RWPE2 (cell line): ENCODE measurements around the gene STARD13.

Source experiments
- ATAC-seq: fragments of 200-7000 bp; cut with Tn5 transposase; 3 replicates; pipeline ENCODE4 v1.9.1; 2021; ENCODE audit warnings: low read depth
- DNase-seq: peaks from one replicate; pipeline ENCODE4 v3.0.0-alpha.2; 2020; ENCODE audit warnings: low spot score
- H3K27ac ChIP-seq: fragments of 450-650 bp; 2 replicates; pipeline ENCODE4 v1.5.1; 2017; ENCODE audit warnings: mild to moderate bottlenecking; ENCODE audit not compliant: poor library complexity, severe bottlenecking
- H3K27me3 ChIP-seq: fragments of 250-450 bp; sonication (Bioruptor Pico); 2 replicates; pipeline ENCODE4 v1.5.1; 2021; ENCODE audit warnings: mild to moderate bottlenecking, moderate library complexity; ENCODE audit not compliant: insufficient read depth, poor library complexity, severe bottlenecking
- H3K36me3 ChIP-seq: fragments of 250-450 bp; sonication (Bioruptor Pico); 2 replicates; pipeline ENCODE4 v1.5.1; 2020; ENCODE audit warnings: low read depth, mild to moderate bottlenecking, moderate library complexity
- H3K4me1 ChIP-seq: fragments of 250-450 bp; sonication (Bioruptor Pico); 2 replicates; pipeline ENCODE4 v1.5.1; 2021; ENCODE audit warnings: mild to moderate bottlenecking, moderate library complexity; ENCODE audit not compliant: insufficient read depth, poor library complexity, severe bottlenecking
- H3K4me3 ChIP-seq: fragments of 250-450 bp; sonication (Bioruptor Pico); 2 replicates; pipeline ENCODE4 v1.5.1; 2021; ENCODE audit warnings: mild to moderate bottlenecking, moderate library complexity; ENCODE audit not compliant: severe bottlenecking
- H3K9me3 ChIP-seq: fragments of 250-450 bp; sonication (Bioruptor Pico); 2 replicates; pipeline ENCODE4 v1.5.1; 2021; ENCODE audit warnings: mild to moderate bottlenecking, moderate library complexity; ENCODE audit not compliant: severe bottlenecking
- TF ChIP-seq, protein P1 (sequence below): fragments of 450-650 bp; IDR thresholded peaks from one replicate; pipeline ENCODE4 v1.5.1; 2017; ENCODE audit warnings: mild to moderate bottlenecking, moderate library complexity; ENCODE audit not compliant: poor library complexity, severe bottlenecking

The STARD13 gene

DNA sequence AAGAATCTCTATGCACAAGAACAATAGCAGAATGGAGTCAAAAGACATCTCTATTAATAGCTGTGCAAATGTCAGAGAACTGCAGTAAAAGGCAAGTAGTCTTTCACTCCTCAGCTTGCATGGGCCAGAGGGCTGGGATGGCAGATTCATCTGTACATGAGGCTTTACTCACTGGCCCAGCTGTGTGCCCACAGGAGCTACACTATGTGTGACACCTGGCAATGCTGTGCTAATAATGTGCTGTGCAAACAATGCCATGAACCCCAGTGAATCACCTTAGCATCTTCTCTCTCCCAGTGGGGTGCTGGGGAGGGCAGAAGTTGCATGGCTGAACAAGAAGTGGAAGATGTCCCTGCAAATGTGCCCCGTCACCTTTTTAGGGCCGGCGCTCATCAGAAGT is 196.2 kb downstream of the STARD13 start:
- TF ChIP-seq, protein P1, sequence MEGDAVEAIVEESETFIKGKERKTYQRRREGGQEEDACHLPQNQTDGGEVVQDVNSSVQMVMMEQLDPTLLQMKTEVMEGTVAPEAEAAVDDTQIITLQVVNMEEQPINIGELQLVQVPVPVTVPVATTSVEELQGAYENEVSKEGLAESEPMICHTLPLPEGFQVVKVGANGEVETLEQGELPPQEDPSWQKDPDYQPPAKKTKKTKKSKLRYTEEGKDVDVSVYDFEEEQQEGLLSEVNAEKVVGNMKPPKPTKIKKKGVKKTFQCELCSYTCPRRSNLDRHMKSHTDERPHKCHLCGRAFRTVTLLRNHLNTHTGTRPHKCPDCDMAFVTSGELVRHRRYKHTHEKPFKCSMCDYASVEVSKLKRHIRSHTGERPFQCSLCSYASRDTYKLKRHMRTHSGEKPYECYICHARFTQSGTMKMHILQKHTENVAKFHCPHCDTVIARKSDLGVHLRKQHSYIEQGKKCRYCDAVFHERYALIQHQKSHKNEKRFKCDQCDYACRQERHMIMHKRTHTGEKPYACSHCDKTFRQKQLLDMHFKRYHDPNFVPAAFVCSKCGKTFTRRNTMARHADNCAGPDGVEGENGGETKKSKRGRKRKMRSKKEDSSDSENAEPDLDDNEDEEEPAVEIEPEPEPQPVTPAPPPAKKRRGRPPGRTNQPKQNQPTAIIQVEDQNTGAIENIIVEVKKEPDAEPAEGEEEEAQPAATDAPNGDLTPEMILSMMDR: no peak
- ATAC-seq: no peak
- H3K27ac ChIP-seq: no peak overlapping the region

GRCh38 chr13:33087790-33088189 is 197.8 kb downstream of the STARD13 start:
- DNase-seq (no peak), ATAC-seq (no peak)
- peaks cover 12% of the 10 kb centered on the region for H3K4me1 ChIP-seq
- TF ChIP-seq, protein P1: no peak
- H3K36me3 ChIP-seq: no peaks in the 10 kb centered on the region
- H3K27me3 ChIP-seq: no peaks in the 10 kb centered on the region
- no peaks in the 10 kb centered on the region for H3K9me3 ChIP-seq
- H3K4me3 ChIP-seq: no peak overlapping the region
- no peak overlapping the region for H3K27ac ChIP-seq

More for the DNA sequence above, 196.2 kb downstream of the STARD13 start:
- no peaks in the 10 kb centered on the region for H3K36me3 ChIP-seq
- DNase-seq: no peak
- H3K27me3 ChIP-seq: no peaks in the 10 kb centered on the region
- H3K9me3 ChIP-seq: no peaks in the 10 kb centered on the region
- H3K4me3 ChIP-seq: no peak overlapping the region
- H3K4me1 ChIP-seq: peaks cover 12% of the 10 kb centered on the region

DNA sequence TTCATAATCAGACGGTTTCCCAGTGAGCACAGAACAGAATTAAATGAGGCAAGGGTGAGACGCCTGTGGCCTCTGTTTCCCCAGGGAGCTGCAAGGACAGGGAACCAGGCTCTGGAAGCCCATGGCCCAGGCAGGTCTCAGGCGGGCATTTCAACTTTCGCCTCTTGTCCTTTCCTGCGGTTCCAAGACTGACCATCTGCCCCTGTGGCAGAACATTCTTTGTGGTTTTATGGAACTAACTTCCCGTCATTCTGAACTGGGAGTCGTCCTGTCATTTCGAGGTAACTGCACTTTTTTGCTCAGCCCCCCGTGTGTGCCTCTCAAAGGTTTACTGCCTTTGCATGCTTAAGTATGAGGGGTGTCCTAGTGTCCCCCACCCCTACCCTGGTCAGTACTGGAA is 198.5 kb downstream of the STARD13 start:
- H3K27ac ChIP-seq: no peak overlapping the region
- TF ChIP-seq, protein P1: no peak
- no peak overlapping the region for H3K4me3 ChIP-seq
- no peaks in the 10 kb centered on the region for H3K36me3 ChIP-seq
- ATAC-seq: no peak
- DNase-seq: no peak
- H3K4me1 ChIP-seq: peaks cover 12% of the 10 kb centered on the region
- H3K27me3 ChIP-seq: no peaks in the 10 kb centered on the region
- no peaks in the 10 kb centered on the region for H3K9me3 ChIP-seq

DNA sequence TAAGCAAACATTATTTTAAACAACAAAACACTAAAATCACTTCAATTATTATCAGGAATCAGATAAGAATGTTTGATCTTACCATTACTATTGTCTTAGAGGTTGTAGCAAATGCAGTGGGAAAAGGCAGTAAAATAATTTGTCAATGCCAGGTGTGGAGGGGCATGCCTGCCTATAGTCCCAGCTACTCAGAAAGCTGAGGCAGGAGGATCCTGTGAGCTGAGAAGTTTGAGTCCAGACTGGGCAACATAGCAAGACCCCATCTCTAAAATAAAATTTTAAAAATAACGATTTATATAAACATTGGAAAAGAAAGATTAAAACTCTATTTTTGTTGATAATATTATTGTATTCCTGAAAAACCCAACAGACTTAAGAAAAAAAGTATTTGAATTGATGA is 202.5 kb downstream of the STARD13 start:
- TF ChIP-seq, protein P1: no peak
- Histone ChIP-seq H3K9me3 (no peaks in the 10 kb centered on the region), H3K36me3 (no peaks in the 10 kb centered on the region), H3K27ac (no peak overlapping the region), H3K27me3 (no peaks in the 10 kb centered on the region), H3K4me1 (peaks cover 17% of the 10 kb centered on the region), H3K4me3 (no peak overlapping the region)
- no peak for ATAC-seq
- no peak for DNase-seq

DNA sequence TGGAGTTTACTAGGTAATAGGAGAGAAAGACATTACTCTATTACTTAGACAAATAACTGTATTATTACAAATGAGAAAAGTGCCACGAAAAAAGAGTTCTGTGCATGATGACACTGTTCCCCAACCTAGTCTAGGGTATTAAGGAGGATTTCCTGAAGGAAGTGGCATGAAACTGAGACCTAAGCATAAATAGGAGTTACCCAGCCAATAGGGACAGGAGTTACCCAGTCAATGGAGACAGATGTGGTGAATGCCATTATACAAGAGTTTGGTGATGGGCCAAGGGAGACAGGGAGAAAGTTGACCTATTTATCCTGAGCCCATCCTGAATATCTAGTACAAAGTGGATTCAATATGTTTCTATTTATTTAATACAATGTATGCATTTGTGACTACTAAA is 203.9 kb downstream of the STARD13 start:
- Histone ChIP-seq H3K9me3 (no peaks in the 10 kb centered on the region), H3K27me3 (no peaks in the 10 kb centered on the region), H3K36me3 (no peaks in the 10 kb centered on the region), H3K27ac (no peak overlapping the region), H3K4me3 (no peak overlapping the region), H3K4me1 (peaks cover 6% of the 10 kb centered on the region)
- no peak for DNase-seq
- TF ChIP-seq, protein P1: no peak
- ATAC-seq: no peak
